ENCODE results near the gene LMO7. TPM values are rescaled to one million over a fixed set of nuclear protein-coding genes. Genes with fewer than 3 reads are reported as not detected.

The LMO7 gene
- total and polyA plus RNA-seq, 2 experiments from 2014 or later: 139 to 232 TPM

DNA sequence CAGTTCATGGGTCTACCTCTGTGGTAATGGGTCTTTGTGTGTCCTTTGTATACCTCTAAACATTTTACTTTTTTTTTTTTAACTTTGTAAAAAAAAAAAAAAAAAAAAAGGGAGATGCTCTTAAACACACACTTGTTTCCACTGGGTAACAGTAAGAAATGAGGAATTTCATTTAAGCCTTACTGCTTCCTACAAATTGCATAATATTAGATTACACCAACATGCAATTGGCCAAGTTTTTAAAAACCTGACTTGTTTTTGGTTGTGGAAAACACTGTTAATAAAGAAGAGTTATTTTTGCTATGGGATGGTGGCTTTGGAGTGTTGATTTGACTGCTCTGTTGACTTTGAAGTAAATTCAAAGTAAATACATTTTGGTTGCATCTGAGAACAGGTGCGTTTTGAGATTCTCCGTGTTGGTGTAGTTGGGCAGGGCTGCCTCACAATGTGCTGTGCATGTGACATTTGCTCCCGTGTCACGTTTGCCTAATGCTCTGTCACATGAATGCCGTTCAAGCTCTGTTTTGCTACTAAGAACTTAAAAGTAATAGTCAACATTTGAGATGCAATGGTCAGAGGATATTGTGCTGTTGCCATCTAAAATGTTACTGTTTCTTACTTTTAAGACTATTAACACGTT is 202.4 kb downstream of the LMO7 start:
- no peak overlapping the region for H3K4me3 ChIP-seq
- H3K27ac ChIP-seq: no peak overlapping the region
- no peaks in the 10 kb centered on the region for H3K9me3 ChIP-seq (ENCODE audit: low read depth)
- DNase-seq (ENCODE audit: low read depth in 1 of 2, low spot score in 1 of 2): no peak
- no peaks in the 10 kb centered on the region for H3K4me1 ChIP-seq (ENCODE audit: low read depth)
- TF ChIP-seq, protein P1, sequence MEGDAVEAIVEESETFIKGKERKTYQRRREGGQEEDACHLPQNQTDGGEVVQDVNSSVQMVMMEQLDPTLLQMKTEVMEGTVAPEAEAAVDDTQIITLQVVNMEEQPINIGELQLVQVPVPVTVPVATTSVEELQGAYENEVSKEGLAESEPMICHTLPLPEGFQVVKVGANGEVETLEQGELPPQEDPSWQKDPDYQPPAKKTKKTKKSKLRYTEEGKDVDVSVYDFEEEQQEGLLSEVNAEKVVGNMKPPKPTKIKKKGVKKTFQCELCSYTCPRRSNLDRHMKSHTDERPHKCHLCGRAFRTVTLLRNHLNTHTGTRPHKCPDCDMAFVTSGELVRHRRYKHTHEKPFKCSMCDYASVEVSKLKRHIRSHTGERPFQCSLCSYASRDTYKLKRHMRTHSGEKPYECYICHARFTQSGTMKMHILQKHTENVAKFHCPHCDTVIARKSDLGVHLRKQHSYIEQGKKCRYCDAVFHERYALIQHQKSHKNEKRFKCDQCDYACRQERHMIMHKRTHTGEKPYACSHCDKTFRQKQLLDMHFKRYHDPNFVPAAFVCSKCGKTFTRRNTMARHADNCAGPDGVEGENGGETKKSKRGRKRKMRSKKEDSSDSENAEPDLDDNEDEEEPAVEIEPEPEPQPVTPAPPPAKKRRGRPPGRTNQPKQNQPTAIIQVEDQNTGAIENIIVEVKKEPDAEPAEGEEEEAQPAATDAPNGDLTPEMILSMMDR (IDR thresholded peaks at IDR 0.05; ENCODE audit: low read depth, low read length): no peak
- peaks cover 70% of the 10 kb centered on the region for H3K36me3 ChIP-seq
- no peaks in the 10 kb centered on the region for H3K27me3 ChIP-seq

DNA sequence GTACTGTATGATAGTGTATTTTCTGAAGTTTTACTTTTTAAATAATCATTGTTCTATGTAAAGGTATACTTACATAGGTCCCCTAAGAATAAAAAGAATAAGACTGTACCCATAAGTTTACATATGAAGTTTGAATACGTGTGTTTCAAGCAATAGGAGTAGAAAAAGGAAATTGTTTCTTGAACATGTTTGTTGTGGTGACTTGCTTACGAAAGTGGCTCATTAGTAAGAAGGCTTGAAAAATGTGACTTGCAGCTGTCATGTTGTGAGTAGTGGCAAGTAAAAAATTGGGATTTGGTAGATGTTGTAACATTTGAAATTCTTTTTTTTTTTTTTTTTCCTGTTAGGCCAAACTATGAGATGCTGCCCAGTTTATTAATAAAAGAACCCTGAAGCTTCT is 203.3 kb downstream of the LMO7 start:
- no peak for DNase-seq (ENCODE audit: low read depth in 1 of 2, low spot score in 1 of 2)
- Histone ChIP-seq H3K9me3 (ENCODE audit: low read depth) (no peaks in the 10 kb centered on the region), H3K4me3 (no peak overlapping the region), H3K27ac (no peak overlapping the region), H3K36me3 (peaks cover 76% of the 10 kb centered on the region), H3K4me1 (ENCODE audit: low read depth) (no peaks in the 10 kb centered on the region), H3K27me3 (no peaks in the 10 kb centered on the region)
- TF ChIP-seq, protein P1 (IDR thresholded peaks at IDR 0.05; ENCODE audit: low read depth, low read length): no peak

DNA sequence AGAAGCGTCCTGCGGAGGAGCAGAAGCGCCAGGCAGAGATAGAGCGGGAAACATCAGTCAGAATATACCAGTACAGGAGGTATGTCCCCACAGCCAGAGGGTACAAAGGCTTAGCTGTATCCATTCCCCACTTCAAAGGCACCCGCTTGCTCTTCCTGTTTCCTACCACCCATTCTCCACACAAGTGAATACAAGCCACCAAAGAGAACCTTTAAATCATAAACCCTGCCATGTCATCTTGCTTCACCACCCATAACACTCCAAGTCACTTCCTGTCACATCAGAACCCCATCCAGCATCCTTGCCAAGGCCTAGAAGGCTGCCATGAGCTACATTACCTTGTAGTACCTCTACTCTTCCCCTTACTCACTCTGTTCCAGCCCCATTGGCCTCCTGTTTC is 205.8 kb downstream of the LMO7 start:
- TF ChIP-seq, protein P1 (IDR thresholded peaks at IDR 0.05; ENCODE audit: low read depth, low read length): no peak
- peaks cover 72% of the 10 kb centered on the region for H3K36me3 ChIP-seq

DNA sequence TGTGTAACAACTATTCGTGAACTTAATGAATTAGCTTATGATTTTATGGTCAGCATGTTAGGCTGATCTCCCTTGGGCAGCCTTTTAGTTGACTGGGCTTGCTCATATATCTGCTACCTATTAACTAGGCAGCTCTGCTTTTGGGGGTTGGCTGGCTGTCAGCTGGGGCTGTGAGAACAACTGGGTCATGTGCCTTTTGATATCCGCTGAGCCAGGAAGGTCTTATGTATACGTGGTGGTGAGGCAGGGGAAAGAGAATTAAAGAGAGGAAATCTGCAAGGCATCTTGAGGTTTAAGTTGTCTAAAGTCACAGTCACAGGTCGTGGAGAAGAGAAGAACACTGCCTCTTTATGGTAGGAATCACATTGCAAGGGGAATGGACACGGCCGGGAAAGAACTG is 206.9 kb downstream of the LMO7 start:
- Histone ChIP-seq H3K9me3 (ENCODE audit: low read depth) (no peaks in the 10 kb centered on the region), H3K27me3 (no peaks in the 10 kb centered on the region), H3K27ac (no peak overlapping the region), H3K4me3 (no peak overlapping the region), H3K36me3 (peaks cover 61% of the 10 kb centered on the region), H3K4me1 (ENCODE audit: low read depth) (no peaks in the 10 kb centered on the region)
- TF ChIP-seq, protein P1 (IDR thresholded peaks at IDR 0.05; ENCODE audit: low read depth, low read length): no peak
- DNase-seq (ENCODE audit: low read depth in 1 of 2, low spot score in 1 of 2): no peak

More for the DNA sequence above, 205.8 kb downstream of the LMO7 start:
- Histone ChIP-seq H3K27ac (no peak overlapping the region), H3K4me3 (no peak overlapping the region), H3K27me3 (no peaks in the 10 kb centered on the region), H3K4me1 (ENCODE audit: low read depth) (no peaks in the 10 kb centered on the region), H3K9me3 (ENCODE audit: low read depth) (no peaks in the 10 kb centered on the region)
- no peak for DNase-seq (ENCODE audit: low read depth in 1 of 2, low spot score in 1 of 2)

DNA sequence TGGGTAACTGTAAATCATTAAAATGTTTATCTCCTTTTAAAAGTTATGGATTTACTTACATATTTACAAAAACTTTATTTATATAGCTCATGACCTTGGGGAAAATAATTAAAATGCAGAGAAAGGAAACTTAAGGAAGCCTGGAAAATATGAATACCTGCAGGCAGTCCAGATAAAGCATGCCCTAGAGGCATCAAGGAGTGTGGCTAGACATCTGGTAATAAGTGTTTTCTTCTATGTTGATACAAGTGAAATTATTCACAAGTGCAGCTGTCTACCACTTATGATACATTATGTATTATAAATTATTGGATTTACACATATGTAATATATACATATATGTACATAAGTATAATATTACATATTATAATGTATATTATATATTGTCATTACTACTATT is 207.9 kb downstream of the LMO7 start:
- Histone ChIP-seq H3K36me3 (peaks cover 58% of the 10 kb centered on the region), H3K27ac (no peak overlapping the region), H3K4me3 (no peak overlapping the region), H3K9me3 (ENCODE audit: low read depth) (no peaks in the 10 kb centered on the region), H3K27me3 (no peaks in the 10 kb centered on the region), H3K4me1 (ENCODE audit: low read depth) (no peaks in the 10 kb centered on the region)
- TF ChIP-seq, protein P1 (IDR thresholded peaks at IDR 0.05; ENCODE audit: low read depth, low read length): no peak
- DNase-seq (ENCODE audit: low read depth in 1 of 2, low spot score in 1 of 2): no peak

Data from cardiac muscle cell (in vitro differentiated cells and primary cell).